Activated CD4-positive, alpha-beta T cell treated with anti-CD3 and anti-CD28 coated beads, Interleukin-2, amount 50 U/mL, for 1 hour (primary cell): ENCODE measurements around the gene TAS2R30.
"Not testable (repeated sequence)": the region's sequence is repeated elsewhere in the genome, so short reads cannot be mapped to it uniquely, and the experiment has no call there.

Experiments used
- DNase-seq: peaks from one replicate; pipeline ENCODE4 v3.0.0-alpha.2; 2020

The TAS2R30 gene

GRCh38 chr12:11111213-11111612 lies 23.2 kb downstream of the TAS2R30 start:
- DNase-seq = not testable (repeated sequence)

- DNase-seq = no peak
Observed at GRCh38 chr12:11108862-11109261, 25.6 kb downstream of the TAS2R30 start.

- DNase-seq = no peak
Observed at GRCh38 chr12:11107719-11108118, 26.7 kb downstream of the TAS2R30 start.

GRCh38 chr12:11106288-11106687 lies 28.2 kb downstream of the TAS2R30 start:
- DNase-seq = no peak

GRCh38 chr12:11105546-11105945 lies 28.9 kb downstream of the TAS2R30 start:
- DNase-seq = no peak

- DNase-seq = not testable (repeated sequence)
Observed at GRCh38 chr12:11094910-11095309, 39.5 kb downstream of the TAS2R30 start.

GRCh38 chr12:11092128-11092527 lies 42.3 kb downstream of the TAS2R30 start, which contains the start of gene TAS2R43:
TSS of gene TAS2R43 (minus strand) at chr12:11092313. CDS start at chr12:11092229, 84 bp downstream.
- DNase-seq = no peak

- DNase-seq = no peak
Observed at GRCh38 chr12:11089246-11089645, 45.2 kb downstream of the TAS2R30 start.

GRCh38 chr12:11085419-11085818 lies 49.0 kb downstream of the TAS2R30 start:
- no peak for DNase-seq
